Keratinocyte (primary cell): ENCODE results near the gene SPATA13. TPM values are rescaled to one million over a fixed set of nuclear protein-coding genes. Genes with fewer than 3 reads are reported as not detected.

Experiments
- DNase-seq: peaks from one replicate; pipeline ENCODE4 v3.0.0-alpha.2; 2011; ENCODE audit warnings: low read depth, missing footprints, low spot score
- FAIRE-seq: peaks from 2 replicates; lab custom pipeline; 2011; peaks lifted over from hg19 to GRCh38; lab: Jason Lieb, UNC
- H2AFZ ChIP-seq: 2 replicates; pipeline ENCODE4 v1.6.0; 2012; ENCODE audit warnings: low read length, control low read depth, inconsistent platforms; ENCODE audit not compliant: control insufficient read depth
- H3K27ac ChIP-seq: 2 replicates; pipeline ENCODE4 v1.5.1; 2011; ENCODE audit warnings: low read length; ENCODE audit not compliant: control insufficient read depth, insufficient read depth
- H3K27me3 ChIP-seq: 3 replicates; pipeline ENCODE4 v1.6.0; 2011; ENCODE audit warnings: low read length; ENCODE audit not compliant: control insufficient read depth, insufficient read depth; ENCODE audit errors: extremely low read depth
- H3K36me3 ChIP-seq, 2 experiments: 2 replicates in 1 of 2; 3 replicates in 1 of 2; pipeline ENCODE4 v1.5.1; 2011; ENCODE audit warnings: low read length in 2 of 2, mild to moderate bottlenecking in 1 of 2; ENCODE audit not compliant: control insufficient read depth in 2 of 2, insufficient read depth in 2 of 2; ENCODE audit errors: extremely low read depth in 1 of 2
- H3K4me1 ChIP-seq: 3 replicates; pipeline ENCODE4 v1.5.1; 2011; ENCODE audit warnings: low read length; ENCODE audit not compliant: control insufficient read depth, insufficient read depth; ENCODE audit errors: extremely low read depth
- H3K4me2 ChIP-seq: 3 replicates; pipeline ENCODE4 v1.6.0; 2011; ENCODE audit warnings: low read depth, low read length; ENCODE audit not compliant: control insufficient read depth, insufficient read depth; ENCODE audit errors: extremely low read depth
- H3K4me3 ChIP-seq, 3 experiments: fragments of 200-600 bp in 1 of 3; sonication (generic) in 1 of 3; 2 replicates in 2 of 3; 3 replicates in 1 of 3; pipeline ENCODE4 v1.5.1; 2011 to 2016; ENCODE audit warnings: low read length in 3 of 3, mild to moderate bottlenecking in 3 of 3, control low read depth in 2 of 3, inconsistent platforms in 1 of 3, low read depth in 1 of 3, mixed read lengths in 1 of 3, mixed run types in 1 of 3, moderate library complexity in 1 of 3; ENCODE audit not compliant: control insufficient read depth in 2 of 3, insufficient read depth in 2 of 3; ENCODE audit errors: extremely low read depth in 1 of 3
- H3K79me2 ChIP-seq: 2 replicates; pipeline ENCODE4 v1.6.0; 2012; ENCODE audit warnings: low read length; ENCODE audit not compliant: control insufficient read depth, insufficient read depth
- H3K9ac ChIP-seq: 3 replicates; pipeline ENCODE4 v1.6.0; 2011; ENCODE audit warnings: low read length; ENCODE audit not compliant: control insufficient read depth, insufficient read depth; ENCODE audit errors: extremely low read depth
- H3K9me1 ChIP-seq: 3 replicates; pipeline ENCODE4 v1.6.0; 2011; ENCODE audit warnings: low read length; ENCODE audit not compliant: control insufficient read depth, insufficient read depth; ENCODE audit errors: extremely low read depth
- H3K9me3 ChIP-seq: 2 replicates; pipeline ENCODE4 v1.5.1; 2012; ENCODE audit warnings: low read depth, low read length; ENCODE audit not compliant: control insufficient read depth
- H4K20me1 ChIP-seq: 3 replicates; pipeline ENCODE4 v1.6.0; 2011; ENCODE audit warnings: low read length; ENCODE audit not compliant: control insufficient read depth, insufficient read depth; ENCODE audit errors: extremely low read depth
- EZH2 ChIP-seq: IDR thresholded peaks from one replicate; pipeline ENCODE4 v1.6.1; 2012; ENCODE audit warnings: inconsistent platforms, mild to moderate bottlenecking, low read length, moderate library complexity
- dilution Hi-C: fragments of 300-500 bp; cut with MboI; formaldehyde crosslinking; loops from one replicate; pipeline ENCODE4 v1.7.0; 2020; ENCODE audit warnings: low sequenced_read_pairs; ENCODE audit not compliant: extremely low pct_ligation_motif_present
- polyA plus RNA-seq, 5 experiments: library from polyadenylated mRNA; depleted of rRNA in 3 of 5; stranded (reverse) in 3 of 5; stranded (forward) in 1 of 5; unstranded in 1 of 5; fragments of >200 nt; gene quantifications; 1 replicate in 1 of 5; 2 replicates in 3 of 5; 3 replicates in 1 of 5; pipeline versions ENCODE4 v1.2.1 to v1.2.3, GENCODE V29; 2011 to 2012; ENCODE audit warnings: missing spikeins in 2 of 5, low read depth in 1 of 5, low replicate concordance in 1 of 5
- TF ChIP-seq, protein P1 (sequence below), 3 experiments: IDR thresholded peaks in 1 of 3; conservative IDR thresholded peaks in 1 of 3; optimal IDR thresholded peaks in 1 of 3; 2 replicates in 2 of 3; 3 replicates in 1 of 3; pipeline versions ENCODE3 to v1.5.1; 2011; ENCODE audit warnings: low read length in 3 of 3, mild to moderate bottlenecking in 3 of 3, moderate library complexity in 2 of 3, control low read depth in 1 of 3, inconsistent platforms in 1 of 3; ENCODE audit not compliant: insufficient read depth in 2 of 3; ENCODE audit errors: extremely low read depth in 1 of 3

Gene SPATA13
- polyA plus RNA-seq, 1 donor (not counting 4 experiments of a cell fraction or from before 2014, with no cell fraction given) = 1.2 TPM

DNA sequence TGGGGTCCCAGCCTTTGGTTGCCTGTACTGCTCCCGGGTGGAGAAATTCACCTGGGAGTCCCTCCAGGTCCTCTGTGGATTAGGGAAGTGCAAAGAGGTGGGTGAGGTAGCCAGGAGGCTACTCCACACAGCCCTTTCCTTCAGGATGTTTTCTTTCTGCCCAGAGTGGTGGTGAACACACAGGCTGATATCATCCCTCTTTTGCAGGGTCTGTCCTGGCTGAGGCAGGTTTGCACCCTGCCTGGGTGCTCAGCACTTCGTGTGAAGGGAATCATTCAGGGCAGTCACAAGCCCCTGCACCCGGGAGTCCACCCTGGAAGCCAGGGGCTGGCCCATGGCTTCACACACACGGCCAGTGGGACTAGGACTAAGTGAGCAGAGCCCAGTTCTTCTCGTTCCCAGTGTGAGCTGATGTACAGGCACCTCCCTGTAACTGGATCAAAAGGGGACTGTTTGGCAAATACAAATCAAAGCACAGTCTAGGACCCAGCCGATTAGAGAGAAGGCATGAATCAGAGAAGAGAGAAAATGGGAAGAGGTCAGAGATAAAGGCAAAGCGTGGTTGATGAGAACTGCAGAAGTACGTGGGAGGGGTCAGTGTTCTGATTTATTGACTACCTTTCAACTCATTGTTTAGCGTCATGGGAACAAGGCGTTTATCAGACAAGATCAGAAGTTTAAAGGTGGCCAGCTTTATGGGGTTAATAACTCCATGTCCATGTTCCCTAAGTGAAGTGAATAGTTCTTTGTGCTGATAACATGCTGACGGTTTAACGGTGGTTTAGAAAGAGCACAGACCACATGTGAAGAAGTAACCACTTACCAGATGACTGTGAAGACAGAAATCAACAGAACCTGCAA, 30.4 kb upstream of the SPATA13 start:
- H3K36me3 ChIP-seq = no peaks in the 10 kb centered on the region
- no peaks in the 10 kb centered on the region for H3K9me3 ChIP-seq
- peaks cover 2% of the 10 kb centered on the region for H4K20me1 ChIP-seq
- H3K9ac ChIP-seq = no peak overlapping the region
- H3K4me2 ChIP-seq = no peak overlapping the region
- no peak overlapping the region for H2AFZ ChIP-seq
- H3K27me3 ChIP-seq = peaks cover 2% of the 10 kb centered on the region
- H3K4me3 ChIP-seq = no peak overlapping the region
- H3K4me1 ChIP-seq = no peaks in the 10 kb centered on the region
- no peaks in the 10 kb centered on the region for H3K9me1 ChIP-seq
- H3K27ac ChIP-seq = no peak overlapping the region
- FAIRE-seq (no peak), DNase-seq (no peak)
- no peaks in the 10 kb centered on the region for H3K79me2 ChIP-seq
- TF ChIP-seq, protein P1, sequence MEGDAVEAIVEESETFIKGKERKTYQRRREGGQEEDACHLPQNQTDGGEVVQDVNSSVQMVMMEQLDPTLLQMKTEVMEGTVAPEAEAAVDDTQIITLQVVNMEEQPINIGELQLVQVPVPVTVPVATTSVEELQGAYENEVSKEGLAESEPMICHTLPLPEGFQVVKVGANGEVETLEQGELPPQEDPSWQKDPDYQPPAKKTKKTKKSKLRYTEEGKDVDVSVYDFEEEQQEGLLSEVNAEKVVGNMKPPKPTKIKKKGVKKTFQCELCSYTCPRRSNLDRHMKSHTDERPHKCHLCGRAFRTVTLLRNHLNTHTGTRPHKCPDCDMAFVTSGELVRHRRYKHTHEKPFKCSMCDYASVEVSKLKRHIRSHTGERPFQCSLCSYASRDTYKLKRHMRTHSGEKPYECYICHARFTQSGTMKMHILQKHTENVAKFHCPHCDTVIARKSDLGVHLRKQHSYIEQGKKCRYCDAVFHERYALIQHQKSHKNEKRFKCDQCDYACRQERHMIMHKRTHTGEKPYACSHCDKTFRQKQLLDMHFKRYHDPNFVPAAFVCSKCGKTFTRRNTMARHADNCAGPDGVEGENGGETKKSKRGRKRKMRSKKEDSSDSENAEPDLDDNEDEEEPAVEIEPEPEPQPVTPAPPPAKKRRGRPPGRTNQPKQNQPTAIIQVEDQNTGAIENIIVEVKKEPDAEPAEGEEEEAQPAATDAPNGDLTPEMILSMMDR (optimal IDR thresholded peaks at IDR 0.05 in 1 of 3, IDR thresholded peaks at IDR 0.05 in 1 of 3, conservative IDR thresholded peaks at IDR 0.05 in 1 of 3; ENCODE audit: extremely low read depth in 1 of 3, insufficient read depth in 2 of 3, low read length in 3 of 3) = no peak
- TF ChIP-seq EZH2 = no peak
- dilution Hi-C loops = no loop called here

DNA sequence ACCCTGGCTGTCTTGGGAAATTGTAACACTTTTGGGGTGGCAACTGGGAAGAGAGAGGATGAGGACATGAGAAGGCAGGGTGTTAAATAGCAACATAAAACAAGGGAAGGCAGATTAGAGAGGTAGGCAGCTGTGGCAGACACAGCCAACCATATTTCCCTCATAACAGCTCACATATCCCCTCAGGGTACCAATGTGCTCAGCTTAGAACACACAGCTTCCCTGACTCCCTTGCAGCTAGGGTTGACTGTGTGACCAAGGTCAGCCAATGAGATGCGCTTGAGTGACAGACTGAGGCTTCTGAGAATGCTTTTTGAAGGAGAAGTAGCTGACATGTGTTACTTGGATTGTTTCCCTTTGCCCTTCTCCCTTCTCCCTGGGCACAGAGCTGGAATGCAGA, 28.8 kb upstream of the SPATA13 start:
- no peak overlapping the region for H3K4me3 ChIP-seq
- no peak for FAIRE-seq
- H3K4me2 ChIP-seq = no peak overlapping the region
- H3K79me2 ChIP-seq = no peaks in the 10 kb centered on the region
- no peaks in the 10 kb centered on the region for H3K4me1 ChIP-seq
- TF ChIP-seq EZH2 = no peak
- TF ChIP-seq, protein P1 (optimal IDR thresholded peaks at IDR 0.05 in 1 of 3, IDR thresholded peaks at IDR 0.05 in 1 of 3, conservative IDR thresholded peaks at IDR 0.05 in 1 of 3; ENCODE audit: extremely low read depth in 1 of 3, insufficient read depth in 2 of 3, low read length in 3 of 3) = no peak
- H2AFZ ChIP-seq = no peak overlapping the region
- dilution Hi-C loops = no loop called here
- no peak overlapping the region for H3K9ac ChIP-seq
- H3K9me1 ChIP-seq = no peaks in the 10 kb centered on the region
- no peaks in the 10 kb centered on the region for H3K27me3 ChIP-seq
- no peak overlapping the region for H3K27ac ChIP-seq
- H3K36me3 ChIP-seq = no peaks in the 10 kb centered on the region
- no peaks in the 10 kb centered on the region for H4K20me1 ChIP-seq
- no peaks in the 10 kb centered on the region for H3K9me3 ChIP-seq
- no peak for DNase-seq
